CD4-positive, alpha-beta T cell (primary cell): ENCODE results near the gene CMKLR1. TPM values are rescaled to one million over a fixed set of nuclear protein-coding genes. Genes with fewer than 3 reads are reported as not detected.

Experiments
- ATAC-seq: fragments of 200-7000 bp; cut with Tn5 transposase; one replicate; pipeline ENCODE4 v1.10.0; 2022; ENCODE audit warnings: mild to moderate bottlenecking; ENCODE audit not compliant: poor library complexity
- CTCF ChIA-PET: fragments of 350-600 bp; sonication (Branson Sonifier 250); formaldehyde crosslinking; loops from one replicate; lab custom pipeline; 2021; ENCODE audit warnings: antibody characterized with exemption, inconsistent platforms; lab: Charles Lee
- POLR2A ChIA-PET: fragments of 350-600 bp; sonication (Branson Sonifier 250); formaldehyde crosslinking; loops from one replicate; lab custom pipeline; 2021; ENCODE audit warnings: antibody characterized with exemption, inconsistent platforms; lab: Charles Lee
- DNase-seq, 14 experiments: peaks; one replicate each; pipeline ENCODE4 v3.0.0-alpha.2; 2013 to 2020; ENCODE audit warnings: mixed read lengths in 2 of 14
- H3K27ac ChIP-seq, 2 donors: one replicate each; pipeline versions ENCODE4 v1.5.1 to v1.7.0; 2013; ENCODE audit warnings: low read length in 2 of 2, low read depth in 1 of 2, mild to moderate bottlenecking in 1 of 2
- H3K27me3 ChIP-seq, 2 experiments: 1 replicate in 1 of 2; 2 replicates in 1 of 2; pipeline versions ENCODE4 v1.6.1 to v1.7.0; 2013; ENCODE audit warnings: low read length in 2 of 2, control low read depth in 1 of 2, mild to moderate bottlenecking in 1 of 2, moderate library complexity in 1 of 2; ENCODE audit not compliant: insufficient read depth in 2 of 2, control insufficient read depth in 1 of 2
- H3K36me3 ChIP-seq: one replicate; pipeline ENCODE4 v1.6.1; 2013; ENCODE audit warnings: low read length, control low read depth; ENCODE audit not compliant: insufficient read depth
- H3K4me1 ChIP-seq: one replicate; pipeline ENCODE4 v1.6.1; 2013; ENCODE audit warnings: low read length, control low read depth; ENCODE audit not compliant: insufficient read depth
- H3K4me3 ChIP-seq: one replicate; pipeline ENCODE4 v1.5.1; 2013; ENCODE audit warnings: mild to moderate bottlenecking, low read length, moderate library complexity
- H3K9me3 ChIP-seq, 2 experiments: 1 replicate in 1 of 2; 2 replicates in 1 of 2; pipeline versions ENCODE4 v1.6.1 to v1.7.0; 2013; ENCODE audit warnings: low read length in 2 of 2, mild to moderate bottlenecking in 2 of 2, control low read depth in 1 of 2, moderate library complexity in 1 of 2; ENCODE audit not compliant: control insufficient read depth in 1 of 2, insufficient read depth in 1 of 2
- H3K27ac Mint-ChIP-seq: one replicate; pipeline ENCODE4 v1.8.0; 2020; ENCODE audit warnings: mixed read lengths
- H3K27me3 Mint-ChIP-seq: one replicate; pipeline ENCODE4 v1.8.0; 2021; ENCODE audit warnings: mixed read lengths
- H3K36me3 Mint-ChIP-seq: one replicate; pipeline ENCODE4 v1.8.0; 2021; ENCODE audit warnings: low read depth, mixed read lengths
- H3K4me1 Mint-ChIP-seq: one replicate; pipeline ENCODE4 v1.8.0; 2021; ENCODE audit warnings: low read depth, mixed read lengths
- H3K4me3 Mint-ChIP-seq: one replicate; pipeline ENCODE4 v1.8.0; 2020; ENCODE audit warnings: mild to moderate bottlenecking, mixed read lengths
- H3K9me3 Mint-ChIP-seq: one replicate; pipeline ENCODE4 v1.8.0; 2020; ENCODE audit warnings: mixed read lengths
- CTCF ChIP-seq: fragments of 200-600 bp; IDR thresholded peaks from one replicate; pipeline ENCODE4 v1.8.0; 2022; ENCODE audit warnings: antibody characterized with exemption, mild to moderate bottlenecking
- intact Hi-C, 2 experiments: fragments of 100-400 bp; cut with DNase I in 1 of 2; cut with micrococcal nuclease in 1 of 2; formaldehyde crosslinking; loops; one replicate each; pipeline versions ENCODE4 v1.15.1 to v1.9.0; 2023 to 2025; cut with DNase I, micrococcal nuclease
- total RNA-seq, 174 experiments: library from RNA in 2 of 174; stranded (reverse) in 2 of 174; gene quantifications; one replicate each; pipeline ENCODE4 v1.2.3 and lab custom pipeline; 2021 to 2026

Gene CMKLR1
- total RNA-seq, 2 experiments from 2014 or later: not detected

GRCh38 chr12:108310489-108310888 lies 28.6 kb downstream of the CMKLR1 start:
- no peak for ATAC-seq
- CTCF ChIA-PET: no interaction called here
- no peak for TF ChIP-seq CTCF
- POLR2A ChIA-PET: no interaction called here
- peaks cover 0 to 3% of the 10 kb centered on the region in 2 experiments for H3K27me3 ChIP-seq
- Mint-ChIP-seq H3K27me3 (no peaks in the 10 kb centered on the region), H3K27ac (no peak overlapping the region), H3K36me3 (no peaks in the 10 kb centered on the region), H3K4me3 (no peak overlapping the region), H3K9me3 (no peaks in the 10 kb centered on the region), H3K4me1 (peaks cover 57% of the 10 kb centered on the region)
- H3K27ac ChIP-seq: no peak overlapping the region
- intact Hi-C loops: no loop called here
- no peak for DNase-seq
- H3K4me1 ChIP-seq: peaks cover 33% of the 10 kb centered on the region
- H3K36me3 ChIP-seq: no peaks in the 10 kb centered on the region
- H3K4me3 ChIP-seq: no peak overlapping the region
- H3K9me3 ChIP-seq: no peaks in the 10 kb centered on the region

- no peak for TF ChIP-seq CTCF
- Mint-ChIP-seq H3K27ac (no peak overlapping the region), H3K27me3 (no peaks in the 10 kb centered on the region), H3K4me1 (peaks cover 50% of the 10 kb centered on the region), H3K4me3 (no peak overlapping the region), H3K36me3 (no peaks in the 10 kb centered on the region), H3K9me3 (no peaks in the 10 kb centered on the region)
- DNase-seq (no peak), ATAC-seq (no peak)
- CTCF ChIA-PET: no interaction called here
- H3K4me3 ChIP-seq: no peak overlapping the region
- H3K27ac ChIP-seq: no peak overlapping the region
- peaks cover 36% of the 10 kb centered on the region for H3K4me1 ChIP-seq
- intact Hi-C loops: no loop called here
- POLR2A ChIA-PET: no interaction called here
- H3K9me3 ChIP-seq: no peaks in the 10 kb centered on the region
- no peaks in the 10 kb centered on the region for H3K36me3 ChIP-seq
- peaks cover 0 to 3% of the 10 kb centered on the region in 2 experiments for H3K27me3 ChIP-seq
Measured at GRCh38 chr12:108309674-108310312, 29.3 kb downstream of the CMKLR1 start.

GRCh38 chr12:108308395-108309085 lies 30.6 kb downstream of the CMKLR1 start:
- Histone ChIP-seq H3K27me3 (peaks cover 0 to 3% of the 10 kb centered on the region in 2 experiments), H3K9me3 (no peaks in the 10 kb centered on the region), H3K27ac (no peak overlapping the region), H3K36me3 (no peaks in the 10 kb centered on the region), H3K4me3 (no peak overlapping the region), H3K4me1 (peaks cover 25% of the 10 kb centered on the region)
- ATAC-seq (no peak), DNase-seq (no peak)
- intact Hi-C loops: no loop called here
- Mint-ChIP-seq H3K4me3 (no peak overlapping the region), H3K36me3 (no peaks in the 10 kb centered on the region), H3K9me3 (no peaks in the 10 kb centered on the region), H3K4me1 (peaks cover 39% of the 10 kb centered on the region), H3K27ac (no peak overlapping the region), H3K27me3 (peaks cover 6% of the 10 kb centered on the region)
- POLR2A ChIA-PET: no interaction called here
- CTCF ChIA-PET: no interaction called here
- no peak for TF ChIP-seq CTCF
